Measurements from ENCODE around the gene C19orf25. TPM values are rescaled to one million over a fixed set of nuclear protein-coding genes. Genes with fewer than 3 reads are reported as not detected.
A peak's percentile ranks its signal among the peaks of the same experiment; 100 is the strongest.

C19orf25 gene
- total RNA-seq, 2 donors from 2014 or later: 19.1 to 22.3 TPM

- peaks cover 0 to 2% of the 10 kb centered on the region in 2 donors for H3K27me3 ChIP-seq
- no peak for TF ChIP-seq CTCF (IDR thresholded peaks at IDR 0.05)
- no peaks in the 10 kb centered on the region for H3K36me3 ChIP-seq
- H3K27ac ChIP-seq: no peak overlapping the region
- DNase-seq (ENCODE audit: low spot score): no peak
- peaks cover 0 to 12% of the 10 kb centered on the region in 2 donors for H3K4me1 ChIP-seq
- no peaks in the 10 kb centered on the region for H3K9me3 ChIP-seq
- no peak overlapping the region for H3K4me3 ChIP-seq
Observed at GRCh38 chr19:1524972-1525325, 45.9 kb upstream of the C19orf25 start.

DNA sequence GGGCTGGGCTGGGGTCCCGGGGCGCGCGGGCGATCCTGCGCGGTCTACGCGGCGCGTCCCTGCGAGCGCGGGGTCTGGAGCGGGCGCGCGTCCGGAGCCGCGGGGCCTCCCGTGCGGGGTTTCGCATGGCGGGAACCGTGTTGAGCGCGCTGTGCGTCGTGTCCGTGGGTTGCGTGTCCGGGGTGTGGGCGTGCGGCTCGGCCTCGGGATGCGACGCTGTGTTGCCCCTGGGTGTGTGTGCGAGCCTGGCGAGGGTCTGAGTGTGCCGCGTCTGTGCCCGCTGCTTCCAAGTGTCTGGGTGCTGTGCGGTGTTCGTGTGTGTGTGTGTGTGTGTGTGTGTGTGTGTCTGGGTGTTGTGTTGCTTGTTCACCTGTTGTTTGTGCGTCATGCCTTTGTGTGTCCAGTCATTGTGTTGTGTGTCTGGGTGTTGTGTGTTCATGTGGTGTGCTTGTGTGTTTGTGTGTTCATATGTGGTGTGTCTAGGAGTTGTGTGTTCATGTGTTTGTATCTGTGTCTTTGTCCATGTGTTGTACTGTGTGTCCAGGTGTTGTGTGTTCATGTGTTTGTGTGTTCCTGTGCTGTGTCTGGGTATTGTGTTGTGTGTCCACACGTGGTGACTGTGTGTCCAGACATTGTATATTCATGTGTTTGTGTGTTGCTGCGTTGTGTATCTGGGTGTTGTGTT, 45.4 kb upstream of the C19orf25 start:
- Histone ChIP-seq H3K4me1 (peaks cover 0 to 12% of the 10 kb centered on the region in 2 donors), H3K4me3 (peak overlapping the region in 1 of 2 donors; percentile 31), H3K27ac (no peak overlapping the region), H3K9me3 (no peaks in the 10 kb centered on the region), H3K27me3 (peaks cover 0 to 2% of the 10 kb centered on the region in 2 donors), H3K36me3 (no peaks in the 10 kb centered on the region)
- no peak for TF ChIP-seq CTCF (IDR thresholded peaks at IDR 0.05)
- no peak for DNase-seq (ENCODE audit: low spot score)

GRCh38 chr19:1523412-1524286, 44.6 kb upstream of the C19orf25 start, which contains the start of gene PLK5:
TSS of gene PLK5 (plus strand) at chr19:1524077. CDS start at chr19:1526997, 2,920 bp downstream.
- Histone ChIP-seq H3K36me3 (no peaks in the 10 kb centered on the region), H3K27ac (no peak within 1 kb of the TSS), H3K9me3 (no peaks in the 10 kb centered on the region), H3K27me3 (peaks cover 0 to 2% of the 10 kb centered on the region in 2 donors), H3K4me3 (peak within 1 kb of the TSS in 1 of 2 donors; percentile 31), H3K4me1 (peaks cover 0 to 12% of the 10 kb centered on the region in 2 donors)
- DNase-seq (ENCODE audit: low spot score): no peak
- no peak for TF ChIP-seq CTCF (IDR thresholded peaks at IDR 0.05)

DNA sequence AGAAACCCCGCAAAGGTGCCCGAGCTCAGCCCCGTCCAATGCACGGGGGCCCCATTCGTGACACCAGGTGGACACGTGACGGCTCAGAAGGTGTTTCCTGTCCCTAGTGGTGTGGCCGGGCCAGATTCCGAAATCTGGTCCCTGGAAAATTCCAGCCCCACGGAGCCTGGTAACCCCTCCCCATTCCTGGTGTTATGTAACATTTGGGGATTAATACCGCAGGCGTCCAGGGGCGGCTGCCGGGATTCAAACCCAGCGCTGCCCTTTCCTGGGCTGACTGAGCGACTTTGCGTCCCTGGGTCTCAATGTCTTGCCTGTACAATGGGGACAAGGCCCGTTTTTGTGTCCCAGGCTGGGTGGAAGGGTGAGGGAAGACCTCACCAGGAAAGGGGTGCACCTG, 43.8 kb upstream of the C19orf25 start:
- no peak for TF ChIP-seq CTCF (IDR thresholded peaks at IDR 0.05)
- Histone ChIP-seq H3K27me3 (peaks cover 0 to 2% of the 10 kb centered on the region in 2 donors), H3K4me3 (no peak overlapping the region), H3K36me3 (no peaks in the 10 kb centered on the region), H3K27ac (no peak overlapping the region), H3K9me3 (no peaks in the 10 kb centered on the region), H3K4me1 (peaks cover 0 to 12% of the 10 kb centered on the region in 2 donors)
- no peak for DNase-seq (ENCODE audit: low spot score)

- peaks cover 0 to 2% of the 10 kb centered on the region in 2 donors for H3K27me3 ChIP-seq
- H3K27ac ChIP-seq: no peak overlapping the region
- H3K4me1 ChIP-seq: peaks cover 0 to 12% of the 10 kb centered on the region in 2 donors
- no peaks in the 10 kb centered on the region for H3K9me3 ChIP-seq
- TF ChIP-seq CTCF (IDR thresholded peaks at IDR 0.05): no peak
- no peak overlapping the region for H3K4me3 ChIP-seq
- H3K36me3 ChIP-seq: no peaks in the 10 kb centered on the region
- no peak for DNase-seq (ENCODE audit: low spot score)
Observed at GRCh38 chr19:1522061-1522460, 43.0 kb upstream of the C19orf25 start.
